Left ventricle myocardium inferior (tissue), 1 donor: ENCODE measurements around the gene BMP15. TPM values are rescaled to one million over a fixed set of nuclear protein-coding genes. Genes with fewer than 3 reads are reported as not detected.

Experiments used
- DNase-seq: peaks from one replicate; pipeline ENCODE4 v3.0.0-alpha.2; 2020
- H3K27ac ChIP-seq: fragments of 200-600 bp; replicated peaks from 2 replicates; pipeline ENCODE4 v1.8.0; 2021
- H3K27me3 ChIP-seq: fragments of 200-600 bp; 2 replicates; pipeline ENCODE4 v1.8.0; 2021; ENCODE audit warnings: low read depth
- H3K36me3 ChIP-seq: fragments of 200-600 bp; 2 replicates; pipeline ENCODE4 v1.8.0; 2021
- H3K4me1 ChIP-seq: fragments of 200-600 bp; 2 replicates; pipeline ENCODE4 v1.8.0; 2021
- H3K4me3 ChIP-seq: fragments of 200-600 bp; 2 replicates; pipeline ENCODE4 v1.8.0; 2021; ENCODE audit warnings: mild to moderate bottlenecking, moderate library complexity
- H3K9me3 ChIP-seq: fragments of 200-600 bp; replicated peaks from 2 replicates; pipeline ENCODE4 v1.8.0; 2021
- CTCF ChIP-seq: fragments of 200-600 bp; IDR thresholded peaks from 2 replicates; pipeline ENCODE4 v1.8.0; 2021; ENCODE audit warnings: antibody characterized with exemption, mild to moderate bottlenecking, borderline replicate concordance
- intact Hi-C: fragments of 100-400 bp; cut with micrococcal nuclease; formaldehyde crosslinking; loops from one replicate; pipeline ENCODE4 v1.11.0; 2022
- long read RNA-seq: library from polyadenylated mRNA; unstranded; transcript quantifications from one replicate; pipeline ENCODE4 v2.0.0, GENCODE V29; 2021
- total RNA-seq: library from RNA; stranded (reverse); fragmentation: NEBNext Ultra II Directional; extraction: Animal tissue kit (Norgen Biotek cat#: 25700); gene quantifications from one replicate; pipeline ENCODE4 v1.2.1, GENCODE V29; 2021
- donor health status: DM: no; HTN: yes; CAD: no; lungs with severe emphysema.

The BMP15 gene
- total RNA-seq = not detected
- long read RNA-seq = 0 reads

DNA sequence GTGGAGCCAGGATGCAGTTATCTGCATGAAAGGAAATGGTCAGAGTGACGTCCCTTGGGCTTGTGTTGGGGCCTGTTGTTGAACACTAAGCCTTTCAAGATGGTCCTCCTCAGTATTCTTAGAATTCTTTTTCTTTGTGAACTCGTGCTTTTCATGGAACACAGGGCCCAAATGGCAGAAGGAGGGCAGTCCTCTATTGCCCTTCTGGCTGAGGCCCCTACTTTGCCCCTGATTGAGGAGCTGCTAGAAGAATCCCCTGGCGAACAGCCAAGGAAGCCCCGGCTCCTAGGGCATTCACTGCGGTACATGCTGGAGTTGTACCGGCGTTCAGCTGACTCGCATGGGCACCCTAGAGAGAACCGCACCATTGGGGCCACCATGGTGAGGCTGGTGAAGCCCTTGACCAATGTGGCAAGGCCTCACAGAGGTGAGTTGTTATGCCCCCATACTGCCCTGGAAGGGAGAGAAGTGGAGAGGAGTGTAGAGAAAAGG is at the start of gene BMP15:
TSS of gene BMP15 (plus strand) at position 51 of the 492 bp plus-strand sequence. CDS start at position 100, 49 bp downstream.
- Histone ChIP-seq H3K36me3 (no peaks in the 10 kb centered on the region), H3K4me3 (no peak within 1 kb of the TSS), H3K4me1 (no peaks in the 10 kb centered on the region), H3K27me3 (no peaks in the 10 kb centered on the region), H3K9me3 (no peaks in the 10 kb centered on the region), H3K27ac (no peak within 1 kb of the TSS)
- no peak for TF ChIP-seq CTCF
- intact Hi-C loops = no loop called here
- DNase-seq = no peak

- Histone ChIP-seq H3K36me3 (no peaks in the 10 kb centered on the region), H3K4me3 (no peak overlapping the region), H3K27me3 (no peaks in the 10 kb centered on the region), H3K4me1 (no peaks in the 10 kb centered on the region), H3K9me3 (no peaks in the 10 kb centered on the region), H3K27ac (no peak overlapping the region)
- intact Hi-C loops = no loop called here
- DNase-seq = no peak
- TF ChIP-seq CTCF = no peak
Observed at GRCh38 chrX:50863471-50863870, 47.1 kb upstream of the BMP15 start.

DNA sequence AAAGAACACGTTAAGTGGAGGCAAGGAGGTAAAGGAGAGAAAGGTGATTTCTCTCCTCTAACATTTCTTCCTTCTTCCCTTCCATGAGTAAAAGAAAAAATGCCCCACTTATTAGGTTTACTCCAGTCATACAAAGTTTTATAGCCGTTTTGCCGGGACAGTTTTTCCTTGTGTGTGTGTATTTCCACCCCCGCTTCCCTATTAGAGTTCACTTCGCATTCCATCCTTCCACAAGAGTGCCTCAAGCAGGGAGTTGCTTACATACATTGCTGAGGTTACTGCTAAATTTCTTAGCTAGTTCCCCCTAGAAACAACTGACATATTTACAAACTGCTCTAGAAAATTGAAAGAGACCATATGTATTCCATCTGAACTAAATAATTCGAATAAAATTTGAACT is 45.2 kb upstream of the BMP15 start:
- Histone ChIP-seq H3K27me3 (no peaks in the 10 kb centered on the region), H3K4me1 (no peaks in the 10 kb centered on the region), H3K36me3 (no peaks in the 10 kb centered on the region), H3K27ac (no peak overlapping the region), H3K4me3 (no peak overlapping the region), H3K9me3 (no peaks in the 10 kb centered on the region)
- no peak for DNase-seq
- intact Hi-C loops = no loop called here
- no peak for TF ChIP-seq CTCF

DNA sequence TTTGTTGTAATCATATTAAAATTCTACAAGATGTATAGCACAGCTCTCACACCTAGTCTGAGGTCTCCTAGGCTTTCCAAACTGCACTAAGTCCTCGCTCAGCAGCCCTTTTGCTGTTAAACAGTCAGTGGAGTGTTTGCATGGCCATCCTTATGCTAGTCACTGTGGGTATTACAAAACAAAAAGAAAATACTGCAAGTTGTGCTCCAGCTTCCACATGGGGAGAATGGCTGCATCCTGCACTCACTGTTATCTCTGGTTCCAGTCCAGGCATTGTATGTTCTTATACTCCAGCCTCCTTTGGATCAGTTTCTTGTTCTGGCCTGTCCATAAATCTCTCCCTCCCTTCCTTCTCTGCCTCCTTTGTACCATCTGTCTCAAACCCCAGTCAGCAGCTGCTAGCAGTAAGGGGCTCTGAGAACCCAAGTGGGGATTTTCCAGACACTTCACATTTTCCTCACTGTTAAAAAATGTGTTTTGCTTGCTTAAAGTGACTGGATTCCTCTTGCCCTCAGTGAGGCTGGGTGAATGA is 38.5 kb upstream of the BMP15 start:
- Histone ChIP-seq H3K9me3 (no peaks in the 10 kb centered on the region), H3K27me3 (no peaks in the 10 kb centered on the region), H3K27ac (no peak overlapping the region), H3K4me3 (no peak overlapping the region), H3K36me3 (no peaks in the 10 kb centered on the region), H3K4me1 (no peaks in the 10 kb centered on the region)
- DNase-seq = no peak
- no peak for TF ChIP-seq CTCF
- intact Hi-C loops = no loop called here

DNA sequence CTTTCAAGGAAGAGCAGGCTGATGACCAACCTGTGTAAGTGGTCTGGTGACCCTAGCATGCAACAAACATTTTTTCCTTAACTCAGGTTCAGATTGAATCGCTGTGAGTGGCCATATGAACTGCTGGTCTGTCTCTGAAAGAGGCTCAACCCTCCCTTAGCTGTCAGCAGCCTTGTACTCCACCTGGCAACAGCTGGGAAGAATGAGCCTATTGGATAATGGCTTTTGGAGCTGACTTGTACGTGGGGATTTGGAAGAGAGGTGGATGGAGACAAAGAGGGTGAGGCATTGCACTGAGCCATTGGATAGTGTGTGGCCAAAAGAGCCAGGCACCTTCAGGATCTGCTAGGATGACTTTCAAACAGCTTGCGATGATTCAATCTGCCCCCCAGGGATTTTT is 35.7 kb upstream of the BMP15 start:
- TF ChIP-seq CTCF = no peak
- Histone ChIP-seq H3K4me1 (no peaks in the 10 kb centered on the region), H3K4me3 (no peak overlapping the region), H3K27ac (no peak overlapping the region), H3K9me3 (no peaks in the 10 kb centered on the region), H3K27me3 (no peaks in the 10 kb centered on the region), H3K36me3 (no peaks in the 10 kb centered on the region)
- intact Hi-C loops = no loop called here
- no peak for DNase-seq
